GM08714 (cell line): ENCODE measurements around the gene TCP10L.
"Not testable (repeated sequence)": the region's sequence is repeated elsewhere in the genome, so short reads cannot be mapped to it uniquely, and the experiment has no call there.

Experiments
- H3K4me3 ChIP-seq: fragments of 200-500 bp; sonication (Bioruptor generic); 2 replicates; pipeline ENCODE4 v1.5.1; 2014; ENCODE audit warnings: mild to moderate bottlenecking, low read length, inconsistent platforms
- ZNF274 ChIP-seq: IDR thresholded peaks from 2 replicates; pipeline ENCODE4 v1.6.1; 2012; ENCODE audit warnings: mild to moderate bottlenecking, low read depth, low read length

TCP10L gene

GRCh38 chr21:32572574-32573420, 12.5 kb downstream of the TCP10L start:
- no peak overlapping the region for H3K4me3 ChIP-seq
- no peak for TF ChIP-seq ZNF274

- no peak for TF ChIP-seq ZNF274
- H3K4me3 ChIP-seq: no peak overlapping the region
Observed at GRCh38 chr21:32570456-32570855, 14.9 kb downstream of the TCP10L start.

- no peak for TF ChIP-seq ZNF274
- peak overlapping the region; percentile 57; the same call in 1 of the 2 replicates for H3K4me3 ChIP-seq
Observed at GRCh38 chr21:32569261-32570230, 15.8 kb downstream of the TCP10L start.

GRCh38 chr21:32567626-32568025, 17.7 kb downstream of the TCP10L start:
- H3K4me3 ChIP-seq: no peak overlapping the region
- TF ChIP-seq ZNF274: no peak

GRCh38 chr21:32566741-32567389, 18.5 kb downstream of the TCP10L start:
- no peak for TF ChIP-seq ZNF274
- H3K4me3 ChIP-seq: no peak overlapping the region

GRCh38 chr21:32565856-32566465, 19.4 kb downstream of the TCP10L start:
- no peak overlapping the region for H3K4me3 ChIP-seq
- TF ChIP-seq ZNF274: no peak

GRCh38 chr21:32562915-32563314, 22.4 kb downstream of the TCP10L start:
- H3K4me3 ChIP-seq: no peak overlapping the region
- TF ChIP-seq ZNF274: no peak

- TF ChIP-seq ZNF274: no peak
- no peak overlapping the region for H3K4me3 ChIP-seq
Observed at GRCh38 chr21:32562426-32562825, 22.9 kb downstream of the TCP10L start.

- not testable (repeated sequence) for H3K4me3 ChIP-seq
Observed at GRCh38 chr21:32561476-32561875, 23.8 kb downstream of the TCP10L start.

- H3K4me3 ChIP-seq: no peak overlapping the region
- TF ChIP-seq ZNF274: no peak
Observed at GRCh38 chr21:32560896-32561295, 24.4 kb downstream of the TCP10L start.

- no peak for TF ChIP-seq ZNF274
- no peak overlapping the region for H3K4me3 ChIP-seq
Observed at GRCh38 chr21:32559006-32559610, 26.2 kb downstream of the TCP10L start.

GRCh38 chr21:32558106-32558505, 27.2 kb downstream of the TCP10L start:
- no peak for TF ChIP-seq ZNF274
- H3K4me3 ChIP-seq: no peak overlapping the region

GRCh38 chr21:32554832-32555638, 30.3 kb downstream of the TCP10L start:
- TF ChIP-seq ZNF274: no peak
- no peak overlapping the region for H3K4me3 ChIP-seq

- no peak for TF ChIP-seq ZNF274
- no peak overlapping the region for H3K4me3 ChIP-seq
Observed at GRCh38 chr21:32549886-32550285, 35.4 kb downstream of the TCP10L start.
